Neural cell (in vitro differentiated cells): Measurements from ENCODE around the gene CHI3L1. TPM values are rescaled to one million over a fixed set of nuclear protein-coding genes. Genes with fewer than 3 reads are reported as not detected.

Source experiments
- H2AFZ ChIP-seq: fragments of 200-600, 300-800 bp; sonication (generic), shearing (Covaris generic); 2 replicates; pipeline ENCODE4 v1.6.0; 2014; ENCODE audit warnings: low read depth, mild to moderate bottlenecking, antibody characterized with exemption, low read length, moderate library complexity
- H3F3A ChIP-seq: fragments of 200-600 bp; shearing (Covaris generic); 2 replicates; pipeline ENCODE4 v1.6.1; 2016; ENCODE audit warnings: mild to moderate bottlenecking, moderate library complexity, mixed read lengths, antibody characterized with exemption, low read length; ENCODE audit not compliant: insufficient read depth, poor library complexity, severe bottlenecking
- H3K27ac ChIP-seq: fragments of 200-600, 300-800 bp; sonication (generic), shearing (Covaris generic); 2 replicates; pipeline ENCODE4 v1.5.1; 2014; ENCODE audit warnings: mild to moderate bottlenecking, low read length, moderate library complexity
- H3K27me3 ChIP-seq: fragments of 300-800, 200-600 bp; sonication (generic), shearing (Covaris generic); 2 replicates; pipeline ENCODE4 v1.6.0; 2014; ENCODE audit warnings: mild to moderate bottlenecking, low read depth, low read length, moderate library complexity; ENCODE audit not compliant: insufficient read depth
- H3K36me3 ChIP-seq: fragments of 300-800, 200-600 bp; sonication (generic), shearing (Covaris generic); 2 replicates; pipeline ENCODE4 v1.5.1; 2014; ENCODE audit warnings: mild to moderate bottlenecking, antibody characterized with exemption, low read length, moderate library complexity; ENCODE audit not compliant: insufficient read depth
- H3K4me2 ChIP-seq: fragments of 300-800, 200-600 bp; sonication (generic), shearing (Covaris generic); 2 replicates; pipeline ENCODE4 v1.6.0; 2014; ENCODE audit warnings: mild to moderate bottlenecking, low read length
- H3K4me3 ChIP-seq: fragments of 300-800, 200-600 bp; sonication (generic), shearing (Covaris generic); 2 replicates; pipeline ENCODE4 v1.5.1; 2014; ENCODE audit warnings: mild to moderate bottlenecking, low read length, moderate library complexity
- H3K79me2 ChIP-seq: fragments of 200-600 bp; shearing (Covaris generic); replicated peaks from 2 replicates; pipeline ENCODE4 v1.6.0; 2014; ENCODE audit warnings: mild to moderate bottlenecking, low read length, moderate library complexity; ENCODE audit not compliant: insufficient read depth
- H3K9ac ChIP-seq: fragments of 300-800, 200-600 bp; sonication (generic), shearing (Covaris generic); 2 replicates; pipeline ENCODE4 v1.6.1; 2016; ENCODE audit warnings: mild to moderate bottlenecking, low read length, mixed read lengths
- H3K9me2 ChIP-seq: fragments of 200-600 bp; shearing (Covaris generic); 2 replicates; pipeline ENCODE4 v1.6.1; 2016; ENCODE audit warnings: mild to moderate bottlenecking, low read length, mixed read lengths; ENCODE audit not compliant: insufficient read depth
- H3K9me3 ChIP-seq: fragments of 200-600, 300-800 bp; sonication (generic), shearing (Covaris generic); 2 replicates; pipeline ENCODE4 v1.6.1; 2016; ENCODE audit warnings: mild to moderate bottlenecking, mixed run types, low read length, moderate library complexity, mixed read lengths
- H4K20me1 ChIP-seq: fragments of 200-600 bp; shearing (Covaris generic); 2 replicates; pipeline ENCODE4 v1.6.1; 2016; ENCODE audit warnings: mild to moderate bottlenecking, mixed run types; ENCODE audit not compliant: insufficient read depth
- CTCF ChIP-seq: fragments of 450-650 bp; IDR thresholded peaks from 2 replicates; pipeline ENCODE4 v1.5.1; 2014; ENCODE audit warnings: antibody characterized with exemption, mild to moderate bottlenecking, moderate library complexity; ENCODE audit not compliant: poor library complexity, severe bottlenecking
- EP300 ChIP-seq: fragments of 450-650 bp; conservative IDR thresholded peaks from 2 replicates; pipeline ENCODE4 v1.6.1; 2014; ENCODE audit warnings: antibody characterized with exemption, mild to moderate bottlenecking, moderate library complexity; ENCODE audit not compliant: poor library complexity, severe bottlenecking
- EZH2 ChIP-seq: fragments of 200-600, 300-800 bp; shearing (Covaris generic), sonication (generic); IDR thresholded peaks from 2 replicates; pipeline ENCODE4 v1.6.1; 2014; ENCODE audit warnings: antibody characterized with exemption, low read length, borderline replicate concordance, mild to moderate bottlenecking; ENCODE audit not compliant: insufficient read depth, poor library complexity, severe bottlenecking
- MXI1 ChIP-seq: fragments of 450-650 bp; conservative IDR thresholded peaks from 2 replicates; pipeline ENCODE4 v1.6.1; 2014; ENCODE audit warnings: antibody characterized with exemption, mild to moderate bottlenecking; ENCODE audit not compliant: poor library complexity, severe bottlenecking
- POLR2AphosphoS5 ChIP-seq: IDR thresholded peaks from 2 replicates; pipeline ENCODE4 v1.6.1; 2012
- RAD21 ChIP-seq: fragments of 450-650 bp; conservative IDR thresholded peaks from 2 replicates; pipeline ENCODE4 v1.6.1; 2014; ENCODE audit warnings: antibody characterized with exemption, mild to moderate bottlenecking, moderate library complexity
- REST ChIP-seq: IDR thresholded peaks from 2 replicates; pipeline ENCODE4 v1.6.1; 2012; ENCODE audit warnings: borderline replicate concordance
- SMC3 ChIP-seq: fragments of 450-650 bp; conservative IDR thresholded peaks from 2 replicates; pipeline ENCODE4 v1.6.1; 2014; ENCODE audit warnings: antibody characterized with exemption, mild to moderate bottlenecking, moderate library complexity; ENCODE audit not compliant: poor library complexity
- TAF1 ChIP-seq: IDR thresholded peaks from 2 replicates; pipeline ENCODE4 v1.6.1; 2012; ENCODE audit warnings: low read depth
- polyA plus RNA-seq: library from polyadenylated mRNA; depleted of rRNA; stranded (reverse); fragments of >200 nt; gene quantifications from 2 replicates; pipeline ENCODE4 v1.2.3, GENCODE V29; 2014

CHI3L1 gene
- polyA plus RNA-seq, 1 donor from 2014 or later: not detected

GRCh38 chr1:203184467-203184866 is 2.0 kb downstream of the CHI3L1 start:
- Histone ChIP-seq H3K4me3 (no peak overlapping the region), H3K27ac (no peak overlapping the region), H3K79me2 (no peaks in the 10 kb centered on the region), H3K9me3 (no peaks in the 10 kb centered on the region), H3F3A (no peaks in the 10 kb centered on the region), H3K9ac (no peak overlapping the region), H3K4me2 (no peak overlapping the region), H4K20me1 (no peaks in the 10 kb centered on the region), H3K9me2 (no peaks in the 10 kb centered on the region), H3K27me3 (no peaks in the 10 kb centered on the region), H2AFZ (no peak overlapping the region), H3K36me3 (no peaks in the 10 kb centered on the region)
- TF ChIP-seq SMC3 (no peak), POLR2AphosphoS5 (no peak), TAF1 (no peak), EP300 (no peak), REST (no peak), CTCF (no peak), MXI1 (no peak), EZH2 (no peak), RAD21 (no peak)

GRCh38 chr1:203183828-203184227 is 2.7 kb downstream of the CHI3L1 start:
- Histone ChIP-seq H3K79me2 (no peaks in the 10 kb centered on the region), H3K9me2 (no peaks in the 10 kb centered on the region), H2AFZ (no peak overlapping the region), H3K4me3 (no peak overlapping the region), H3K27me3 (no peaks in the 10 kb centered on the region), H3K9ac (no peak overlapping the region), H4K20me1 (no peaks in the 10 kb centered on the region), H3K4me2 (no peak overlapping the region), H3K9me3 (no peaks in the 10 kb centered on the region), H3F3A (no peaks in the 10 kb centered on the region), H3K36me3 (no peaks in the 10 kb centered on the region), H3K27ac (no peak overlapping the region)
- no peak for TF ChIP-seq CTCF
- no peak for TF ChIP-seq RAD21
- TF ChIP-seq EZH2: no peak
- no peak for TF ChIP-seq EP300
- TF ChIP-seq TAF1: no peak
- no peak for TF ChIP-seq REST
- no peak for TF ChIP-seq POLR2AphosphoS5
